ENCODE data around the gene DUSP28.
"Not testable (repeated sequence)": the region's sequence is repeated elsewhere in the genome, so short reads cannot be mapped to it uniquely, and the experiment has no call there.

DUSP28 gene

GRCh38 chr2:240560480-240561324 lies 545 bp downstream of the DUSP28 start:
- DNase-seq (ENCODE audit: low read depth in 3 of 3, low spot score in 1 of 3): peak; percentile 99 to 100 (median 99)

GRCh38 chr2:240561325-240561971 lies 1.3 kb downstream of the DUSP28 start:
- no peak for DNase-seq (ENCODE audit: low read depth in 3 of 3, low spot score in 1 of 3)

DNA sequence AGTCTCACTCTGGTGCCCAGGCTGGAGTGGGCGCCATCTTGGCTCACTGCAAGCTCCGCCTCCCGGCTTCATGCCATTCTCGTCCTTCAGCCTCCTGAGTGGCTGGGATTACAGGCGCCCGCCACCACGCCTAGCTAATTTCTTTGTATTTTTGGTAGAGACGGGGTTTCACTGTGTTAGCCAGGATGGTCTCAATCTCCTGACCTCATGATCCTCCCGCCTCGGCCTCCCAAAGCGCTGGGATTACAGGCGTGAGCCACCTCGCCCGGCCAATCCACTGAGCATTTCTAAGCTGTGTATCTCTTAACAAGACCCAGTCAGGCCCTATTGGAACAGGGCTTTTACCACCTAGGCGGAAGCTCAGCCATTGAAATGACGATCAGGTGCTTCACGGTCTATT lies 3.1 kb downstream of the DUSP28 start:
- not testable (repeated sequence) for DNase-seq (ENCODE audit: low read depth in 3 of 3, low spot score in 1 of 3)

DNA sequence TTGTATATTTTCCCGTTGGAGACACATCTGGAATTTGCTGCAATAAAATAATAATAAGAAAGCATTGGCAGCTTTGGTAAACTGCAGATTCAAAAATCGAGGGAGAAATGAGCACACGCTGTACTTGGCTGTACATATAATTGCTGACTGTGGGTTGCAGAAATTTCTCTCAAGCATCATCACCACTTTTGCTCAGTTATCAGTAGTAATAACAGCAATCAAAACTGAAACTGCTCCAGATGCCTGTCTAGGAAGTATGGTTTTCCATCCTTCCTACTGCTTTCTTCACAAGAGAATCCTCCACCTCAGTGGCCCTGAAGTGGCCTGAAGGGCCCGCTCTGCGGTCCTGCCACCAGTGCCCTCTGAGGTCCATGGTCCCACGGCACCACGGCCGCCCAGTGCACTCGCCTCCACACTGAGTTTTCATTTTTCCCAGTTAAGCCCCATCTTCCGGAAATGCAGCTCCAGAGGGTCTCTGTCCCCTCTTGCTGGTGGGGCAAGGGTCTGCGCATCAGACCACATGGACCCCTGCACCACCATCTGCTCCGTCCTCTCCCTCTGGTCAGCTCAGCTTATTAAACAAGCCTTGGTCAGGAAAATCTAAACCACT lies 3.9 kb downstream of the DUSP28 start:
- no peak for DNase-seq (ENCODE audit: low read depth in 3 of 3, low spot score in 1 of 3)

DNA sequence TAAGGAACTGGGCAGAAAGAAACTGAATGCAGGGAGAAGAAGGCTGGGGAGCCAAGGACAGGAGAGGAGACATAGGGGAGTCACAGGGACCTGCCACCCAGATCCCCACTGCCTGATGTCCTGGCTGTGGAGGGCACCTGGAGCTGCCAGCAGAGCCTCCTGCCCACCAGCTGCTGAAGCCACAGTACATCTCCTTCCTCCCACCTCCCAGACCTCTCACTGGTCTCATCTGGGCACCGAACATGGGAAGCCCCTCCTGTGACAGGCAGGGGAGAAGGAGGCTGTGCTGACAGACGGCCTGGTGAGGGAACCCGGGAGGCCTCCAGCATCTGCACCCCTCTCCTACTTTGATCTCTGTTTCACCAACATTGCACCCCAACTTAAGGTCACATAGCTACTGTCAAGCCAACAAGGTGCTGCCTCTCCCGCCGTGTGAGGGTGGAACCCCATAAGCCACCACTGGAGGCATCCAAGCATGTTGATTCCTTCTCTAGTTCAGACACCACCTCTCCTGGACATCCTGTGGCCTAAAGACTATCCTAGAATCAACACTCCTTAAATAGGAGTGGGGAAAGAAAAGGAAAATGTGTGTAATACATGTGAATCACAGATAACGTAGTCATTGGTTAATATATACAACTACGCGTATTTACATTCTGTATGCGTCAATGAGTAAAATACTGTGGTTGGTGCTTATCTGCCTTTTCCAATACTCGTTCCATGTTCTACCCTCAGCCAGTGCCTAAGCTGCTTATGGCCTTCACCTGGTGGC lies 4.6 kb downstream of the DUSP28 start:
- DNase-seq (ENCODE audit: low read depth in 3 of 3, low spot score in 1 of 3): no peak

GRCh38 chr2:240565333-240566202 lies 5.4 kb downstream of the DUSP28 start:
- peak; percentile 68 to 83 (median 82) for DNase-seq (ENCODE audit: low read depth in 3 of 3, low spot score in 1 of 3)

DNA sequence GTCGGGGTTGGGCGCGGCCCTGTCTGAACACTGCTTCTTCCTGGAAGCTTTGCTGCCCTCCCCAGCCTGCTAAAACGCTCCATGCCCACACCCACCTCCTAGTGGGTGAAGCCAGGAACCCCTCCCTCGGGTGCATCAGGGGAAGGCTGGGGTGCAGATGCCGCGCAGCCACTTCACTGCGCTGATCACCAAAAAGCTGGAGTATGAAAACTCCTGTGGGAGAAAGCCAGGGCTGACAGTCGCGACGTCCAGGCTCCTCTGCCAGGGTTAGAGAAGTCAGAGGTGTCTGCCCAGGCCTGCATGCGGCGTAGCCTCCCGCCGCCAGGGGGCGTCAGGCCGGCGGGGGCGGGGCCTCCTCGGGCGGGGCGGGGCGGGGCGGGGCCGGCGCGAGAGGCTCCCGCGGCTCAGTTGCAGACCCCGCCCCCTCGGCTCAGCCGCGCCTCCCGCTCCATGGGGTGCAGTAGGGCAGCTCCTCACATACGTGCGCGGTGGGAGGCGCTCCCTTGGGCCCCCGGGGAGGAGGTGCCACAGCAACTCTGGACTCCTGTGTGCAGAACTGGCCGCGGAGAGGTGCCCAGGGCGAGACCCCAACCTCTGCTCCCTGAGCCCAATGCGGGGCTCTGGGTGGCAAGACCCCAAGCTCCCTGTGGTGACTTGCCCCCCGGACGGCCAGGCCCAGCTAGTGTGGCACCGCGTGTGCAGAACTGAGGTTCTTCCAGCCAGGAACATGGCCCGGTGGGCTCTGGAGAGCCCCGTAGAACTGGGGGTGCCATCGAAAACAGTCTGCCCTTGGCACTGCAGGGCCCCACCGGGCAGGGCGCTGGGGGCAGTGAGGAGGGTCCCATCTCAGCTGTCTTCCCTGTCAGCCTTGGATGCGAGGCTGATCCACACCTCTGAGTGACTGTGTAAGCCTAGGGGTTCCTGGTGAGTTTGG lies 6.3 kb downstream of the DUSP28 start:
- DNase-seq (ENCODE audit: low read depth in 3 of 3, low spot score in 1 of 3): peak; percentile 87 to 92 (median 91)

DNA sequence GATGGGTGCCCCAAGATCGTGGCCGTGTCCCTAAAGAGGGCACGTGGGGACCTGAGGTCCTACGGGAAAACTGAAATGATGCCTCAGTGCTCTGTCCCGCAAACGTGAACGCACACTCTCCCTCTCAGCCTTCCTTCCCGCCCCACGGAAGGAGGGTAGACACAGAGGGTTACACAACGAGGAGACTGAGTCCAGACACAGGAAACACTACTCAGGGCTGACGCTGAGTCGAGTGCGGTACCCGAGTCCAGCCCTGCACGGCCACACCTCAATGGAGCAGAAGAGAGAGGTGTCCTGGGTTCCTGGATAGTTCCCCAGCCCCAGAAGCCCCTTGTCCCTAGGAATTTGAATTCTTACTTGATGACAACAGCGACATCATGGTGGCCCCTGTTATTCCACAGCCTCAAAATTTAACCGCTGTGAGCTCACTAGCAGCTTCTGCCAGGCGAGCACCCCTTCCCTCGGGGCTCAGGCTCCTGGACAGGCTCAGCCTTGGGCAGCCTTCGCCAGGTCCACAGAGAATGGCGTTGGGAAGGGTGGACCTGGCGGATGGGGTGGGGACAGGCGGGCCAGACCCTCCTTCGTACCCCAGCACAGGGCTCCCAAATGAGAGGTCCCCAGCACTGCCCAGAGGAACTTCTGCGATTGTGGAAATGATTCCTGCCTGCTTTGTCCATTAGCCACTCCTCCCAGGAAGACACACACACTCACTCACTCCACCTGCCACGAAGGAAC lies 7.1 kb downstream of the DUSP28 start:
- peak in 1 of 3 donors; percentile 36 for DNase-seq (ENCODE audit: low read depth in 3 of 3, low spot score in 1 of 3)

- no peak for DNase-seq (ENCODE audit: low read depth in 3 of 3, low spot score in 1 of 3)
These were observed 7.9 kb downstream of the DUSP28 start, which contains the start of gene RNPEPL1 for GRCh38 chr2:240567872-240568677. RNPEPL1 (plus strand) TSS chr2:240568484; CDS start chr2:240568587, 103 bp downstream.

DNA sequence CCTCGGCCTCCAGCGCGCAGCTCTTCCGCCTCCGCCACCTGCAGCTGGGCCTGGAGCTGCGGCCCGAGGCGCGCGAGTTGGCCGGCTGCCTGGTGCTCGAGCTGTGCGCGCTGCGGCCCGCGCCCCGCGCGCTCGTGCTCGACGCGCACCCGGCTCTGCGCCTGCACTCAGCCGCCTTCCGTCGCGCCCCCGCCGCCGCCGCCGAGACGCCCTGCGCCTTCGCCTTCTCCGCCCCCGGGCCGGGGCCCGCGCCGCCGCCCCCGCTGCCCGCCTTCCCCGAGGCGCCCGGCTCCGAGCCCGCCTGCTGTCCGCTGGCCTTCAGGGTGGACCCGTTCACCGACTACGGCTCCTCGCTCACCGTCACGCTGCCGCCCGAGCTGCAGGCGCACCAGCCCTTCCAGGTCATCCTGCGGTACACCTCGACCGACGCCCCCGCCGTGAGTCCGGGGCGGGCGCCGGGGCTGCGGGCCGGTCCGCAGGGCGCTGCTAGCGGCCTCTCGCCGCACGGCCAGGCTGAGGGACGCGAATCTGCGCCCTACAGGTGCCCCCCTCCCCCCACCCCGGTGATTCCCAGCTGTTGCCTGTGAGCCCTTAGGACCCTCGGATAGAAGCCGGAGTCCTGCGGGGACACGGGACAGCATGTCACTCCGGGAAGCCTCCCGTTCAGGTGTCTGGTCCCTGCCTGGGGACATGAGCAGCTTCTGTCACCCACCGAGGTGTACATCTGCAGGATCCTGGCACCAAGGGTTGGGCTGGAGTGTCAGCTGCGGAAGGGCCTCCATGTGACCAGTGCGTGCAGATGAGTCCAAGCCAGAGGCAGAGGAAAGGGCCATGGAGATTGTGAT lies 8.7 kb downstream of the DUSP28 start:
- DNase-seq (ENCODE audit: low read depth in 3 of 3, low spot score in 1 of 3): peak in 1 of 3 donors; percentile 23

DNA sequence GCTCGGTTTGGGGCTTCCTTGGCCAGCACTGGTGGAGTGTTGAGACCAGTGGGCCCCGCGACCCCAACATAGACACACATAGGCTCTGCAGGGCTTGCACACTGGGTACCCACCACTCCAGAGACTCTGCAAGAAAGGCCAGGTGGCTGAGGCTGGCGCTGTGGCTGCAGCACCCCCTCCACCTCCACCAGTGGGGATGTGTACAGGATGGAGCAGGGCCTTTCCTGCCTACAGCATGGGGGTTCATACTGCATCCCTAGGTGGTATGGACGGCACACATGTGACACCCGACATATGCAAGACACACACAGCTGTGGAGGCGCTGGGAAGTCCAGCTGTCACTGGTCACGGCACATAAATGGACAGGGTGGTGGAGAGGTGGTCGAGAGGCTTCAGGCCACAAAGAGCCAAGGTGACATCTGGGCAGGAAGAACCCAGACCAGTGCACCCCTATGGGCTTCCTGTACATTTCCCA lies 9.4 kb downstream of the DUSP28 start:
- DNase-seq (ENCODE audit: low read depth in 3 of 3, low spot score in 1 of 3): no peak

- DNase-seq (ENCODE audit: low read depth in 3 of 3, low spot score in 1 of 3): no peak
These were observed 9.9 kb downstream of the DUSP28 start for GRCh38 chr2:240569998-240570530.

DNA sequence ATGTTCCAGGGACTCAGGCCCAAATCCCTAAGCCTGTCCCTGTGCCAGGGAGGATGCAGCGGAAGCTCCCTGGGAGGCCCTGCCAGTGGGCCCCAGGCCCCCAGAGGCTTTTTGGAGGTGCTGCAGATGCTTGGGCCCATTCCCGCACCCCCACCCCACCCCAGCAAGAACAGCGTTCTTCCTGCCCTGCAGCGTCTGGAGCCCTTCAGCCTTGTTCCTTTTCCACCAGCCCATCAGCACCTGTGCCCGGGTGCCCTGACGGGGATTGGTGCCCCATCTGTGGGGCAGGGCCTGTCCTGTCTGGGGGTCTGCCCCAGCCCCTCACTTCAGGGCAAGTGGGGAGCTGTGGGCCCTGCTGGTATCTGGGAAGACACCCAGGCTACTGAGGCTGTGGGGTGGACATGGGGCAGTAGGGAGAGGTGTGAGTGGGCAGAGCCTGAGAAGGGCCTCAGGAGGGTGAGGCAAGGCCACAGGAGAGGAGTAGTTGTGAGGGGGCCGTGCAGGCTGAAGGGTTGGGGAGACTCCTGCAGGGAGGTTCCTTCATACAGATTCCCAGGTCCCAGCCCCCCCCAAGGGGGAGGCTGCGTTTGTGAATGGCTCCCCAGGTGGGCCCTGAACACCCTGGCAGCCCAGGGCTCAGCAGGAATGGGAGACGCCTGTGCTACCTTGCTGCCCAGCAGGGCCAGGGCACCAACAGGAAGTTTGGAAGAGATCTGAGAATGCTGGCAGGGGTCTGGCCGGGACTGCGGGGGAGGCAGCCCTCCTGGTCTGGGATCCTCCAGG lies 10.6 kb downstream of the DUSP28 start:
- DNase-seq (ENCODE audit: low read depth in 3 of 3, low spot score in 1 of 3): no peak

DNA sequence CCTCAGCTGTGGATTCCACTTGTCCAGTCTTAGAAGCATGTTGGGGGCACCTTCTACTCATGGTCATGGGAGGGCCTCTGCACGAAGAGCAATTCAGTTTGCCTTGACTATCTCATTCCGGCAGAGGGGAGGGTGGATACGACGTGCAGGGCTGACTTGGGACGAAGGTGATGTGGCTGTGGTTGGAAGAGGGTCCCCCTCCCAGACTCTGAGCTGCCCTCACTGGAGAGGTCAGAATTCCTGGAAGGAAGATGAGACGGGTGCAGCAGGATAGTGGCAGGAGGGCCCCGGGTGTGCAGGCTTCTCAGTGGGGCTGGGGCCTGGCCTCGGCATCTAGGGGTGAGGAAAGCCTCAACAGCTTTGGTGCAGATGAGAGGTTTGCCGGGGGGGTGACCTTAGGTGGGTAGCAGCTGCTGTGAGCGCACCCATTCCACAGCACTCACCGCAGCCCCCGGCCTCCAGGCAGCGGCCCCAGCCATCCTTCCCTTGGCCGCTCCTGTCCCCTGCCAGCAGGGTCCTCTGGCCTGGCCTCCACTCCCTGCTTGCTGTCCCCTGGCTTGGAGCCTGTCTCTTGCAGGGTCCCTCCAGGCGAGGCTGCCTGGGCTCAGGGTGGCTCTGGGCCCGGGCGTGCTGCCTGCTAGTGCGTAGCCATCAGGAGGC lies 11.3 kb downstream of the DUSP28 start:
- DNase-seq (ENCODE audit: low read depth in 3 of 3, low spot score in 1 of 3): no peak
